ENCODE results near the gene PFKFB3. TPM values are rescaled to one million over a fixed set of nuclear protein-coding genes. Genes with fewer than 3 reads are reported as not detected.
"Not testable (repeated sequence)": the region's sequence is repeated elsewhere in the genome, so short reads cannot be mapped to it uniquely, and the experiment has no call there.

Gene PFKFB3
- total RNA-seq, 2 experiments from 2014 or later = 93.0 to 97.3 TPM

DNA sequence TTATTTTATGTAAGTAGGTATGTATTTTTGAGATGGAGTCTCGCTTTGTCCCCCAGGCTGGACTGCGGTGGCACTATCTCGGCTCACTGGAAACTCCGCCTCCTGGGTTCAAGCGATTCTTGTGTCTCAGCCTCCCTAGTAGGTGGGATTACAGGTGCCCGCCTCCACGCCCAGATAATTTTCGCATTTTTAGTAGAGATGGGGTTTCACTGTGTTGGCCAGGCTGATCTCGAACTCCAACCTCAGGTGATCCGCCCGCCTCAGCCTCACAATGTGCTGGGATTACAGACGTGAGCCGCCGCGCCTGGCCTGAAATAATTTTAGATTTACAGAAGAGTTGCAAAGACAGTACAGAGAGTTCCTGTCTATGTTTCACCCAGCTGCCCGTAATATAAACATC, 37.5 kb downstream of the PFKFB3 start:
- CTCF ChIA-PET = interaction anchor here (1.5 kb wide), 1 partner anchor 165 kb away, joined by 3 read pairs; no protein-coding TSS in a partner anchor
- no peak for DNase-seq
- peaks cover 50% of the 10 kb centered on the region for H3K36me3 Mint-ChIP-seq (ENCODE audit: low read depth)
- H3K27me3 Mint-ChIP-seq (ENCODE audit: low read depth) = no peaks in the 10 kb centered on the region
- peaks cover 47% of the 10 kb centered on the region for H3K4me1 Mint-ChIP-seq (ENCODE audit: low read depth)
- no peak overlapping the region for H3K4me3 Mint-ChIP-seq
- H3K27ac Mint-ChIP-seq = peak overlapping the region; percentile 39
- peaks cover 5% of the 10 kb centered on the region for H3K9me3 Mint-ChIP-seq (ENCODE audit: insufficient read depth)
- no peak for ATAC-seq
- POLR2A ChIA-PET = no interaction called here

DNA sequence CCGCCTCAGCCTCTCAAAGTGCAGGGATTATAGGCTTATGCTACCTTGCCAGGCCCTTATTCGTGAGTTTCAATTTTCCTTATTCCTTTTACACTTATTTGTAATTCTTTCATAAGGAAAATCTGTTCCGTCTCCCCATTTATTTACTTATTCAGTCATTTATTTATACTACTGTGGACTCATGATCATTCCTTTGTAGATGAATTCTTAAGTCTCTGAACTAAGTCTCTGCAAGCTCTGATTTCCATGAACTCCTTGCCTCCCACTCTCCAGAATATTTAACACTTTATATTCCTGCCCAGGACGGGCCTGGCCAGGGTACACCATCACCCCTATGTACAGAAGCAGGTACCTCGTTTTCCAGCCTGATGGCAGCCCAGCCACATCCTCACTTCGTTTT, 39.4 kb downstream of the PFKFB3 start:
- no peak for ATAC-seq
- Mint-ChIP-seq H3K27me3 (ENCODE audit: low read depth) (no peaks in the 10 kb centered on the region), H3K27ac (peak overlapping the region; percentile 1), H3K36me3 (ENCODE audit: low read depth) (peaks cover 33% of the 10 kb centered on the region), H3K4me3 (no peak overlapping the region), H3K9me3 (ENCODE audit: insufficient read depth) (peaks cover 5% of the 10 kb centered on the region), H3K4me1 (ENCODE audit: low read depth) (peaks cover 43% of the 10 kb centered on the region)
- ChIA-PET POLR2A (no interaction called here), CTCF (no interaction called here)
- DNase-seq = no peak

DNA sequence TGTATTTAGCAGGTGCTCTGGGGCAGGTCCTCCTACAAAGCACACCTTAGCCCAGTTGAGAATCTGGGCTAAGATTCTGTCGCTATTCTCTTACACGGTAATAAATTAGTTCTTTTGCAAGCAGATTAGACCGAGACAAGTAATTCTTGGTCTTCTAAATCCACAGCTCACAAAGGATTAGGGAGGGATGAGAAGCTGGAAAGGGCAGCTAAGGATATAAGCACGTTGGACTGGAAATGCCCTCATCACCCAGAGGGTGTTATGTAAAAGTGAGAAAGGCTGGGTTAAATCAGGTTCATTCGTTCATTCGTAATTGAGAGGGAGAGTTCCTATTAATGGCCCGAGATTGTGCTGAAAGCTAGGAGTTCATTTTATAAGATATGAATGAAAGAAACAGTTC, 41.8 kb downstream of the PFKFB3 start:
- peaks cover 17% of the 10 kb centered on the region for H3K36me3 Mint-ChIP-seq (ENCODE audit: low read depth)
- ChIA-PET POLR2A (interaction anchor here (0.8 kb wide), 1 partner anchor 105 kb away, joined by 3 read pairs; no protein-coding TSS in a partner anchor), CTCF (interaction anchor here (1.0 to 2.5 kb wide), 4 partner anchors 13 to 158 kb away, joined by 3 to 12 read pairs (median 4); partner anchors contain the start of gene PFKFB3)
- H3K27ac Mint-ChIP-seq = no peak overlapping the region
- DNase-seq (no peak), ATAC-seq (no peak)
- H3K4me3 Mint-ChIP-seq = no peak overlapping the region
- peaks cover 30% of the 10 kb centered on the region for H3K4me1 Mint-ChIP-seq (ENCODE audit: low read depth)
- H3K9me3 Mint-ChIP-seq (ENCODE audit: insufficient read depth) = no peaks in the 10 kb centered on the region
- H3K27me3 Mint-ChIP-seq (ENCODE audit: low read depth) = no peaks in the 10 kb centered on the region

DNA sequence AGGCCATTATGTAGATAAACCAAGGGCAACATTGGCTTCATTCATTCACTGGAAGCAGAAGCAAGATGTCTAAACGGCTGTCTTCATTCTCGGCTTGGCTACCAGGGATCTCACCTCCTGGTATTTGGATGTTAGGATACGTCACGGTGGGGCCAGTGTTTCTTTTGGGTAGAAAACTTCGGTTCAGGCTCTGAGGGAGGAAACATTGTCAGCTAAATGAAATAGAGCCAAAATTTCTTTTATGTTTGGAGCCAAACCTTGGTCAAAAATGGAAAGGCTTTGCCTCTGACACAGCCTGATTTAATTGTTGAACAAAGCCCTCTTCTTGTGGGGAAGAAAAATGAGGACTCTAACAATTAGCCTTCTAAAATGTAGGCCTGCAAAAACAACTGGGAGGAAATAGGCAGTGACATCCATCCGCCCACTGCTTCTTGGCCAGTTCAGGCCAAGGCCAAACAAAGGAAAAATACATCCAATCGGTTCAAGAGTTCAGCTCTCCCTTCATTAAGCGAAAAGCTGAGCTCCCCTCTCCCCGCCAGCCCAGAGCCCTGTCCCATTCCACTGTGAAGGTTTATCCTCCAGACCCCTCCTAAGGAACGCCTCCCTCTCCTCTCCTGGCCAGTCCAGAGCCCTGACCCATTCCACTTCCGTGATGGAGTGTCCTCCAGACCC, 44.4 kb downstream of the PFKFB3 start:
- no peak for ATAC-seq
- H3K9me3 Mint-ChIP-seq (ENCODE audit: insufficient read depth) = no peaks in the 10 kb centered on the region
- peaks cover 4% of the 10 kb centered on the region for H3K36me3 Mint-ChIP-seq (ENCODE audit: low read depth)
- H3K27ac Mint-ChIP-seq = peak overlapping the region; percentile 23
- POLR2A ChIA-PET = interaction anchor here (0.7 kb wide), 1 partner anchor 27 kb away, joined by 3 read pairs; no protein-coding TSS in a partner anchor
- H3K27me3 Mint-ChIP-seq (ENCODE audit: low read depth) = no peaks in the 10 kb centered on the region
- no peak overlapping the region for H3K4me3 Mint-ChIP-seq
- CTCF ChIA-PET = interaction anchor here (0.9 to 1.4 kb wide), 4 partner anchors 28 to 159 kb away, joined by 3 to 5 read pairs (median 3); no protein-coding TSS in a partner anchor
- no peak for DNase-seq
- H3K4me1 Mint-ChIP-seq (ENCODE audit: low read depth) = peaks cover 6% of the 10 kb centered on the region

DNA sequence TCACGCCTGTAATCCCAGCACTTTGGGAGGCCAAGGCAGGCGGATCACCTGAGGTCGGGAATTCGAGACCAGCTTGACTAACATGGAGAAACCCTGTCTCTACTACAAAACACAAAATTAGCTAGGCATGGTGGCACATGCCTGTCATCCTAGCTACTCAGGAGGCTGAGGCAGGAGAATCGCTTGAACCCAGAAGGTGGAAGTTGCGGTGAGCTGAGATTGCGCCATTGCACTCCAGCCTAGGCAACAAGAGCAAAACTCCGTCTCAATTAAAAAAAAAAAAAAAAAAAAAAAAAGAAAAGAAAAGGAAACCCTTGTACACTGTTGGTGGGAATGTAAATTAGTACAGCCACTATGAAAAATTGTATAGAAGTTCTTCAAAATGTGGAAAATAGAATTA, 46.2 kb downstream of the PFKFB3 start:
- not testable (repeated sequence) for DNase-seq

DNA sequence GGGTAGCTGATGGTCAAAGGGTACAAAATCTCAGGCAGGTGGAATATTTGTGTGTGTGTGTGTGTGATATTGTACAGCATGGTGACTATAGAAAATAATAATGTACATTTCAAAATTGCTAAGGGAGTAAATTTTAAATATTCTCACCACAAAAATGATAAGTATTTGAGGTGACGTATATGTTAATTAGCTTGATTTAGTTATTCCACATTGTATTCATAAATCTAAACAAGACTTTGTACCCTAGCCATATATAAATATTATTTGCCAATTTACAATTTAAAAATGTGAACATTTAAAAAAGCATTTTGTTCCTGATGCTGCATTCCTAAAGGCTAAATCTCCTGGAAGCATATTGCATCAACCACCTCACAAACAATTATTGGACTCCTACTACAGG, 47.0 kb downstream of the PFKFB3 start:
- no peak overlapping the region for H3K4me3 Mint-ChIP-seq
- ChIA-PET POLR2A (no interaction called here), CTCF (no interaction called here)
- DNase-seq = no peak
- no peak overlapping the region for H3K27ac Mint-ChIP-seq
- H3K4me1 Mint-ChIP-seq (ENCODE audit: low read depth) = peaks cover 7% of the 10 kb centered on the region
- ATAC-seq = no peak
- no peaks in the 10 kb centered on the region for H3K27me3 Mint-ChIP-seq (ENCODE audit: low read depth)
- H3K36me3 Mint-ChIP-seq (ENCODE audit: low read depth) = peaks cover 7% of the 10 kb centered on the region
- H3K9me3 Mint-ChIP-seq (ENCODE audit: insufficient read depth) = no peaks in the 10 kb centered on the region

More for the DNA sequence above, 46.2 kb downstream of the PFKFB3 start:
- CTCF ChIA-PET; H3K36me3 Mint-ChIP-seq (ENCODE audit: low read depth); POLR2A ChIA-PET; H3K4me3 Mint-ChIP-seq; ATAC-seq; H3K27ac Mint-ChIP-seq; H3K4me1 Mint-ChIP-seq (ENCODE audit: low read depth); H3K27me3 Mint-ChIP-seq (ENCODE audit: low read depth); H3K9me3 Mint-ChIP-seq (ENCODE audit: insufficient read depth): not testable (repeated sequence)

DNA sequence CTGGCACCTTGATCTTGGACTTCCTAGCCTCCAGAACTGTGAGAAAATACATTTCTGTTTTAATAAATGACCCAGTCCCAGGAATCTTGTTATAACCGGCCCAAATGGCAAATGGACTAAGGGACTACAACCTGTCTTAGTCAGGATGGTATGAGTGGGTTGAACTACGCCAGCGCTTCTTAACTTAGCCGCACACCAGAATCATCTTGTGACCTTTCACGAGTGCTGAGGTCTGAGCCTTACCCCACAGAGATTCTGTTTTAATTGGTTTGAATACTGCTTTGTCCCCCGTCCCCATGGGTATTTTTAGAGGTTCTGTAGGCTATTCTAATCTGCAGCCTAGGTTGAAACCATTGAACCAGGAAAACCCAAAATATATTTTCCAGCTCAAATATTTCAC, 48.0 kb downstream of the PFKFB3 start:
- H3K27me3 Mint-ChIP-seq (ENCODE audit: low read depth) = no peaks in the 10 kb centered on the region
- H3K27ac Mint-ChIP-seq = no peak overlapping the region
- DNase-seq (no peak), ATAC-seq (no peak)
- ChIA-PET CTCF (interaction anchor here (1.5 kb wide), 1 partner anchor 151 kb away, joined by 4 read pairs; no protein-coding TSS in a partner anchor), POLR2A (no interaction called here)
- peaks cover 7% of the 10 kb centered on the region for H3K36me3 Mint-ChIP-seq (ENCODE audit: low read depth)
- no peak overlapping the region for H3K4me3 Mint-ChIP-seq
- H3K4me1 Mint-ChIP-seq (ENCODE audit: low read depth) = peaks cover 7% of the 10 kb centered on the region
- H3K9me3 Mint-ChIP-seq (ENCODE audit: insufficient read depth) = no peaks in the 10 kb centered on the region

DNA sequence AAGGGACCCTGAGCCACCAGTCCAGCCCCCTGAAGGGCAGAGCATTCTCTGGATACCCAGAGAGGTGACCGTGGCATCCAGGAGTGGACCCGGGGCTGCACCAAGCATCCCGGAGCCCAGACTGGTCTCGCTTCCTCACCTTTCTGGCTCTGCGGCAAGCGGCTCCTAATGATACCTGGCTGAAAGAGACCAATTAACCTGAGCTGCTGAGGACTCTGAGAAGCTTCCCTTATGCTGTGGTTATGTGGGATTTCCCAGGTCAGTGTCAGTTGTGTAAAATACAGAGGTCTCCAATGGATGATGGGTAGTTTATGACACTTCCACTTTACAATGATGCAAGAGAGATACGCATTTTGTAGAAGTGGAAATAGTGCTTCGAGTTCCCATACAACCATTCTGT, 51.5 kb downstream of the PFKFB3 start:
- Mint-ChIP-seq H3K4me1 (ENCODE audit: low read depth) (peaks cover 5% of the 10 kb centered on the region), H3K27ac (no peak overlapping the region), H3K36me3 (ENCODE audit: low read depth) (peaks cover 24% of the 10 kb centered on the region), H3K4me3 (no peak overlapping the region), H3K27me3 (ENCODE audit: low read depth) (no peaks in the 10 kb centered on the region), H3K9me3 (ENCODE audit: insufficient read depth) (no peaks in the 10 kb centered on the region)
- ChIA-PET POLR2A (no interaction called here), CTCF (no interaction called here)
- ATAC-seq (no peak), DNase-seq (no peak)

DNA sequence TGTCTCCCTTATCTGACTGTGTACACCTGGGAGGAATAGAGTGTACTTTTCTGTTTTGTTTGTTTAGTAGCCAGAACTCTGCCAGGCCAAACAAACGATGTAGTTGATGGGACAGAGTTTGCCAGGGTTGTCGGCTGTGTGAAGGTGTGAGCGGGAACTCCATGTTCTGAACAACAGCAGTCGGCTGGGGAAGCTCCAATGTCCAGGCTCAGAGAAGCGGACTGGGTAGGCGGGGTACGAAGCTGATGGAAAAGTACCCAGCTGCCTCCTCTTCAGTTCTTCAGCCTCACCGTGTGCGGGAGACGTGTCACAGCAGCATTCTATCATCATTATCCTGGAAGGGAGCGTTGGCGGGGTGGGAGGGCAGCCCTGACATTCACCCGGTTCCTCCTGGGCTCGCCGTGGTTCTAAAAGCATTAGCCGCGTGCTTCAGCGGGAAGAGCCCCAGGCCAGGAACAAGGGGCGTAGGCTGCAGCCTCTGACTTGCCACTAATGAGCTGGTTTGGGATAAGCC, 52.9 kb downstream of the PFKFB3 start:
- ChIA-PET CTCF (interaction anchor here (1.7 kb wide), 1 partner anchor 53 kb away, joined by 4 read pairs; the partner anchor contains the start of gene PFKFB3), POLR2A (no interaction called here)
- no peak overlapping the region for H3K27ac Mint-ChIP-seq
- H3K4me1 Mint-ChIP-seq (ENCODE audit: low read depth) = peaks cover 10% of the 10 kb centered on the region
- no peaks in the 10 kb centered on the region for H3K27me3 Mint-ChIP-seq (ENCODE audit: low read depth)
- ATAC-seq = no peak
- H3K4me3 Mint-ChIP-seq = no peak overlapping the region
- peaks cover 32% of the 10 kb centered on the region for H3K36me3 Mint-ChIP-seq (ENCODE audit: low read depth)
- peaks cover 3% of the 10 kb centered on the region for H3K9me3 Mint-ChIP-seq (ENCODE audit: insufficient read depth)
- DNase-seq = no peak

DNA sequence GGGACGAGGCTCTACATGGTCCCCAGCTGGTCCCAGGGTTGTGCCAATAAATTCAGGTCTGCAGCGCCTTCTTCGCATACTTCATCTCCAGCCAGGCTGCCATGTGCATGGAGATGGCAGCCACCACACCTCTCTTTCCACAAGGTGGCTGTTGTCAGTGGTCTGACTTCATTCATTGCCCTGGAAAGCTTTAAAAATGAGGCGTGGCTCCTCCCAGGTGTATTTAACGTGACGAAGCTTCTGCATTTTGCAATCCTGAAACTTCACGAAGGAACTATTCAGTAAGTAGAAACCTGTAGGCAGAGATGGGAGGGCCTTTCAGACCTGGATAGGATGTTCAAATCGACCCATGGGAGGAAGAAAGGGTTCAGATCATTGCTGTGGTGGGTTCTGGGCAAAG, 53.7 kb downstream of the PFKFB3 start:
- H3K36me3 Mint-ChIP-seq (ENCODE audit: low read depth) = peaks cover 38% of the 10 kb centered on the region

DNA sequence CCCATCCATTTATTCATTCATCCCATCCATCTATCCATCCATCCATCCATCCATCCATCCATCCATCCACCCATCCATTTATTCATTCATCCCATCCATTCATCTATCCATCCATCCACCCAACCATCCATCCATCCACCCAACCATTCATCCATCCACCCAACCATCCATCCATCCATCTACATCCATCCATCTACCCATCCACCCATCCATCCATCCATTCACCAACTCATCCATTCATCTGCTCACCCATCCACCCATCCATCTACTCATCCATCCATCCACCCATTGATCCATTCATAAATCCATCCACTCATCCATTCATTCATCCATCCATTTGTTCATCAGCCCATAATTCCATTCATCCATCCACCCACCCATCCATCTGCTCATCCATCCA, 56.4 kb downstream of the PFKFB3 start:
- peaks cover 13% of the 10 kb centered on the region for H3K4me1 Mint-ChIP-seq (ENCODE audit: low read depth)
- no peak overlapping the region for H3K27ac Mint-ChIP-seq
- DNase-seq (no peak), ATAC-seq (no peak)
- peaks cover 15% of the 10 kb centered on the region for H3K9me3 Mint-ChIP-seq (ENCODE audit: insufficient read depth)
- POLR2A ChIA-PET = no interaction called here
- CTCF ChIA-PET = no interaction called here
- H3K27me3 Mint-ChIP-seq (ENCODE audit: low read depth) = no peaks in the 10 kb centered on the region
- H3K4me3 Mint-ChIP-seq = no peak overlapping the region
- H3K36me3 Mint-ChIP-seq (ENCODE audit: low read depth) = peaks cover 43% of the 10 kb centered on the region

More for the DNA sequence above, 53.7 kb downstream of the PFKFB3 start:
- peaks cover 11% of the 10 kb centered on the region for H3K9me3 Mint-ChIP-seq (ENCODE audit: insufficient read depth)
- ChIA-PET CTCF (interaction anchor here (0.6 to 1.7 kb wide), 3 partner anchors 54 to 166 kb away, joined by 3 to 5 read pairs (median 4); partner anchors contain the start of gene PFKFB3), POLR2A (interaction anchor here (0.6 kb wide), 1 partner anchor 1134 kb away, joined by 3 read pairs; no protein-coding TSS in a partner anchor)
- no peak overlapping the region for H3K4me3 Mint-ChIP-seq
- DNase-seq = no peak
- H3K27me3 Mint-ChIP-seq (ENCODE audit: low read depth) = no peaks in the 10 kb centered on the region
- peaks cover 15% of the 10 kb centered on the region for H3K4me1 Mint-ChIP-seq (ENCODE audit: low read depth)
- ATAC-seq = no peak
- no peak overlapping the region for H3K27ac Mint-ChIP-seq

DNA sequence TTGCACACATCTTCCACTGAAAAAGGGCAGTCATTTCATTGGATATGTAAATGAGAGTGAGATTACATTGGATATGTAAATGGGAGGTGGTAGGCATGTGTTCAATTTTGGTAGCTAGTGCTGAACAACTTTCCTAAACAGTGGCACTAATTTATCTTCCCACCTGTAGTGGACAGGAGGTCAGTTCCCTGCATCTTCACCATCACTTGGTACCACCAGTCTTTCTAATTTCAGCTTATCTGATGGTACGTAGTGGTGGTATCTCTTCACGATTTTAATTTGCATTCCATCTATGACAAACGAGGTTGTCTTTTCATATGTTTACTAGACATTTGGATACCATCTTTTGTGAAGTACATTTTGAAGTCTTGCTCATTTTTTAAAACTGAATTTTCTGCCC, 58.1 kb downstream of the PFKFB3 start:
- POLR2A ChIA-PET = interaction anchor here (0.7 kb wide), 1 partner anchor 230 kb away, joined by 3 read pairs; no protein-coding TSS in a partner anchor
- ATAC-seq (no peak), DNase-seq (no peak)
- Mint-ChIP-seq H3K4me3 (no peak overlapping the region), H3K36me3 (ENCODE audit: low read depth) (peaks cover 51% of the 10 kb centered on the region), H3K4me1 (ENCODE audit: low read depth) (peaks cover 17% of the 10 kb centered on the region), H3K27ac (no peak overlapping the region), H3K27me3 (ENCODE audit: low read depth) (no peaks in the 10 kb centered on the region), H3K9me3 (ENCODE audit: insufficient read depth) (peaks cover 15% of the 10 kb centered on the region)
- CTCF ChIA-PET = no interaction called here

Measured in activated CD8-positive, alpha-beta T cell treated with anti-CD3 and anti-CD28 coated beads, Interleukin-2, amount 10 ng/mL, durations not matched to agents 7 days and 5 days (primary cell).